Left kidney (tissue), 1 donor: Measurements from ENCODE around the gene PRAMEF14. TPM values are rescaled to one million over a fixed set of nuclear protein-coding genes. Genes with fewer than 3 reads are reported as not detected.

Experiments
- polyA plus RNA-seq: library from polyadenylated mRNA; unstranded; fragments of 120-200 nt; gene quantifications from one replicate; pipeline ENCODE4 v1.2.1, GENCODE V29; 2013; ENCODE audit not compliant: insufficient read length

Gene PRAMEF14
- polyA plus RNA-seq, 1 donor: not detected

Other genes starting within 250 kb of the PRAMEF14 start
- gene HNRNPCL2, start 230.3 kb downstream of the PRAMEF14 start, polyA plus RNA-seq: not detected
- gene PRAMEF26, start 191.1 kb downstream of the PRAMEF14 start, polyA plus RNA-seq: not detected
- 0.52 TPM for gene HNRNPCL4, start 181.5 kb downstream of the PRAMEF14 start, polyA plus RNA-seq
- not detected for gene PRAMEF9, start 175.3 kb downstream of the PRAMEF14 start, polyA plus RNA-seq
- gene PRAMEF13, start 145.7 kb downstream of the PRAMEF14 start, polyA plus RNA-seq: not detected
- gene PRAMEF18, start 121.0 kb downstream of the PRAMEF14 start, polyA plus RNA-seq: not detected
- gene PRAMEF5, start 92.9 kb downstream of the PRAMEF14 start, polyA plus RNA-seq: not detected
- not detected for gene PRAMEF8, start 62.0 kb downstream of the PRAMEF14 start, polyA plus RNA-seq
- gene PRAMEF33, start 43.6 kb downstream of the PRAMEF14 start, polyA plus RNA-seq: not detected
- gene PRAMEF15, start 31.6 kb downstream of the PRAMEF14 start, polyA plus RNA-seq: not detected
- not detected for gene PRAMEF19, start 24.8 kb upstream of the PRAMEF14 start, polyA plus RNA-seq
- not detected for gene PRAMEF17, start 42.5 kb upstream of the PRAMEF14 start, polyA plus RNA-seq
- not detected for gene PRAMEF20, start 63.3 kb upstream of the PRAMEF14 start, polyA plus RNA-seq
- not detected for gene LRRC38, start 166.9 kb upstream of the PRAMEF14 start, polyA plus RNA-seq
- gene PDPN, start 236.7 kb upstream of the PRAMEF14 start, polyA plus RNA-seq: 16.4 TPM